Fibroblast of villous mesenchyme (primary cell): Measurements from ENCODE around the gene AUP1. TPM values are rescaled to one million over a fixed set of nuclear protein-coding genes. Genes with fewer than 3 reads are reported as not detected.

Experiments used
- DNase-seq: peaks from one replicate; pipeline ENCODE4 v3.0.0-alpha.2; 2010; ENCODE audit warnings: low read depth
- H3K4me3 ChIP-seq: 2 replicates; pipeline ENCODE4 v1.5.1; 2011; ENCODE audit warnings: low read depth, mild to moderate bottlenecking, low read length
- total RNA-seq: library from RNA; depleted of rRNA; stranded (reverse); fragments of >200 nt; gene quantifications from 2 replicates; pipeline ENCODE4 v1.2.3, GENCODE V29; 2012
- TF ChIP-seq, protein P1 (sequence below): IDR thresholded peaks from 2 replicates; pipeline ENCODE4 v1.5.1; 2012; ENCODE audit warnings: low read depth, mild to moderate bottlenecking, low read length; ENCODE audit not compliant: insufficient read depth

Gene AUP1
- total RNA-seq, 1 donor, result 68.2 TPM

DNA sequence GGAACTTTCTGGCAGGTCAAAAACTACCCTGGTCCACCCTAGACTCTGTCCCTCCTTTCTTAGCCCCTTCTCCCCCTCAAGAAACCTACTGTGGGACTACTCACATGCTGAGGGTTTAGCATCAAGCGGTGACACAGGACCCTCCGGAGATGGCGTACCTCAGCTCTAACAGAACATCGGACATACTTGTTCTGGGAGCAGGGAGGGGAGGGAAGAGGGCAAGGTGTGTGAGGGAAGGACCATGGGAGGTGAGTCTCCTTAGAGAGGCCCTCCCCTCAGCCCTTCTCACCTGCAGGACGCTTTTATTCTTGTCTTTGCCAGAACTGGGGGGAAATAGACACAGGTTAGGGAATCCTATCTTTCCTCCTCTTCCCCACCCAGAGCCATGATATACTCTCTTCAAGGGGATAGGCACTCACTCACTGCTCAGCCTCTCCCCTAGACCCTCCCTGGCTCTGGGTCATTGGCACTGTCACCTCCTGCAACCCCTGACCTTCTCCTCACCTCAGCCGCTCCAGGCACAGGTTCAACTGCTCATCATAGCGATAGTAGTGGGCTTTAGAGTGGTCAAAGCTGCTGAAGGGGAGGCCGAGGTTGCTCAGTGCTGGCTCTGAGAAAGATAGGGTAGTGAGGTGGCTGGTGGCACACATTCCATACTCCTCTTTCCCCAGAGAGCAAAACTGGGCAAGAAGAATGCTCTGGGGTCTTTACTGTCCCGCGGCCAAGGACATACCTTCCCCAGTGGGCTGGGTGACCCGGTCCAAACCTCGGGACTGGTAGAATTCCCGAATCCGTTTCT is 23.9 kb downstream of the AUP1 start:
- TF ChIP-seq, protein P1, sequence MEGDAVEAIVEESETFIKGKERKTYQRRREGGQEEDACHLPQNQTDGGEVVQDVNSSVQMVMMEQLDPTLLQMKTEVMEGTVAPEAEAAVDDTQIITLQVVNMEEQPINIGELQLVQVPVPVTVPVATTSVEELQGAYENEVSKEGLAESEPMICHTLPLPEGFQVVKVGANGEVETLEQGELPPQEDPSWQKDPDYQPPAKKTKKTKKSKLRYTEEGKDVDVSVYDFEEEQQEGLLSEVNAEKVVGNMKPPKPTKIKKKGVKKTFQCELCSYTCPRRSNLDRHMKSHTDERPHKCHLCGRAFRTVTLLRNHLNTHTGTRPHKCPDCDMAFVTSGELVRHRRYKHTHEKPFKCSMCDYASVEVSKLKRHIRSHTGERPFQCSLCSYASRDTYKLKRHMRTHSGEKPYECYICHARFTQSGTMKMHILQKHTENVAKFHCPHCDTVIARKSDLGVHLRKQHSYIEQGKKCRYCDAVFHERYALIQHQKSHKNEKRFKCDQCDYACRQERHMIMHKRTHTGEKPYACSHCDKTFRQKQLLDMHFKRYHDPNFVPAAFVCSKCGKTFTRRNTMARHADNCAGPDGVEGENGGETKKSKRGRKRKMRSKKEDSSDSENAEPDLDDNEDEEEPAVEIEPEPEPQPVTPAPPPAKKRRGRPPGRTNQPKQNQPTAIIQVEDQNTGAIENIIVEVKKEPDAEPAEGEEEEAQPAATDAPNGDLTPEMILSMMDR, result no peak
- DNase-seq, result no peak
- H3K4me3 ChIP-seq, result peak overlapping the region; percentile 40

DNA sequence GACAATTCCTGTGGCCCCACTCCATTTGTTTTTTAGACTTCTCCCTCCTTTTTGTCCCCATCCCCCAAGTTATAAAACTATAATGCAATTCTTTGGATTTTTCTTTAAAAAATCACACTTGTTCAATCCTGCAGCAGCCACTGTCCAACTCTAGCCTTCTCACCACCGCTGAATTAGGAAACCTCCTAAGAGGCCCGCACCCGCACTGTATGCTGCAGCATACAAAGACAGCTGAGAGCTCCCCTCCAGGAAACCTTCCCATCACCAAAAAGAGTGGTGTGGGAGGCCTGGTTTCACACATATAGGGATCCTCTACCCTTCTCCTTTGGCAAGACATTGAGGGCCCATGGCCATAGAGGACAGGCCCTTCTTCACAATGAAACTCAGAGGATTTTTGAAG is 24.9 kb downstream of the AUP1 start:
- DNase-seq, result no peak
- peak overlapping the region; percentile 71 for H3K4me3 ChIP-seq
- TF ChIP-seq, protein P1, result no peak

DNA sequence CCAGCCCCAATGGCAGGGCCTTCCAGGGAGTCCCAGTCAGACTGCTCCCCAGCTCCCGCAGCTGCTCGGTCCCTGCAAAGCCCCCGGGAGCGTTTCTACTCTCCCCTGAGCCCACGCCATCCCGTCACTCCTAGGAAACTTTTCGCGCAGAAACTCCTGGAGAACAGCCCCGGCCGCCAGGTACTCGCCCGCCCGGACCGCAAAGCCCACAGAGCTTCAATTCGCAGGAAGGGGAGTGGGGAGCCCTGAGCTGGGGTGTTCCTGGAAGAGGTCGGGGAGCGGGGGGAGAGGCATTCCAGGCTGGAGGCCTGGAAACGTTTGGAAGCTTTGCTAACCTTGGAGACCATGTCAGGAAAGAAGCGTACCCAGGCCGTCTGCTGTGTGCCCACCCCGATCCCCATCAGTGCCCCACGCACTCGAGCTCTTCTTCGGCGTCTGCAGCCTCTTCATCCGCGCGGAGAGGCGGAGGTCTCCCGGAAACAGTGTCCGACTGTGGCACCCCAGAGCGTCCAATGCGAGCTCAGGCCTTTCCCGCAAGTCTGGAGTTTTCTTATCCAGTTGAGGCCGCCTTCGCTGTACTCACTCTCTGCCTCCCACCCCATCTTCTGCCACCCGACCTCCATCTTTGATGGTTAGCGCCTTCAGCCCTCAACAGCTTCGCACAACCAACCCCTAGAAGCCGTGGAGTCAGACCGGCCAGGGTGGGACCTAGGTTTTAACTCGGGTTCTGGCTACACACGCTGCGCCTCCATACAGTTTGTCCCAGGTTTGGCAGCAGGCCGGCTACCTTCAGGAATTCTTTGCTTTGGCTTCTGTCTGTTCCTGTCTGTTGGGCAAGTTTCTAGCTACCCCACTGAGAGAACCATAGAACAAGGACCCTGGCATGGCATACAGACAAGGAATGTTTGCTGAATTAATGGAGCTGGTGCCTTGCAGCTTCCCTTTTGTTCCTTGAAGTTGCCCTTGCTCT is 25.7 kb downstream of the AUP1 start:
- H3K4me3 ChIP-seq, result peak overlapping the region; percentile 71
- DNase-seq, result no peak
- TF ChIP-seq, protein P1, result no peak

DNA sequence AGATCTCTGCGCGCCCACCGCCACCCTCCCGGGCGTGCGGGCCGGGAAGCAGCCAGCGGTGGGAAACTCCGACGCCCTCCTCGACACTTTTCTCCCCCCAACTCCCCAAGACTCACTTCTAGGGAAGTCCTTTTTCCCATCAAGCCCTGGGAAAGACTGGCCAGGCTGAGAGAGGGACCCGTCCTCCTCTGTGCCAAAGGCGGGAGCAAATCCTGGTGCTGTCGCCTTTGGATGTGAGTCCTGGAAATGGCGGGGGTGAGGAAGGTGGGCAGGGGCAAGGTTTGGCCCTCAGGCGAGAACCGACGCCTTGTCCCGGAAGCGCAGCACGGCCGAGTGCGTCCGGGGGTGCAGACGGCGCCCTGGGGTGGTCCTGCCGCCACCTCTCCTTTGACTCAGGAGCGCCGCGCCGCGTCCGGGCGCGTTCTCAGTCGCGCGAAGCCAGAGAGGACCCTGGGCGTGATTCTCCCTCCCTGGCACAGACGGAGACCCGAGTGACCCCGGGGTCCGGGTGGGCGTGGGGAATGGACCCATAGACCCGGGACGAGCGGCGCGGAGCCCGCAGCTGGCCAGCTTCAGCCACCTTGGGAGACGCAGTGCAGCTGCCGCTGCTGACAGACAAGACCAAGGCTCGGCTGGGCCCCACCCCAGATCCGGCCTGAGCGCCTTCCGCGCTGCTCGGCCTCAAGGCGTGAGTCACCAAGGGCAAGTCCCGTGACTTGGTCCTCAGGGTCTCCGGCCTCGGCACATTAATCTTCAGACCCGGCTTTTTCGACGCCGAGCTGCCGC is 26.6 kb downstream of the AUP1 start:
- H3K4me3 ChIP-seq, result peak overlapping the region; percentile 71
- TF ChIP-seq, protein P1, result peak; percentile 23
- DNase-seq, result peak; percentile 92

DNA sequence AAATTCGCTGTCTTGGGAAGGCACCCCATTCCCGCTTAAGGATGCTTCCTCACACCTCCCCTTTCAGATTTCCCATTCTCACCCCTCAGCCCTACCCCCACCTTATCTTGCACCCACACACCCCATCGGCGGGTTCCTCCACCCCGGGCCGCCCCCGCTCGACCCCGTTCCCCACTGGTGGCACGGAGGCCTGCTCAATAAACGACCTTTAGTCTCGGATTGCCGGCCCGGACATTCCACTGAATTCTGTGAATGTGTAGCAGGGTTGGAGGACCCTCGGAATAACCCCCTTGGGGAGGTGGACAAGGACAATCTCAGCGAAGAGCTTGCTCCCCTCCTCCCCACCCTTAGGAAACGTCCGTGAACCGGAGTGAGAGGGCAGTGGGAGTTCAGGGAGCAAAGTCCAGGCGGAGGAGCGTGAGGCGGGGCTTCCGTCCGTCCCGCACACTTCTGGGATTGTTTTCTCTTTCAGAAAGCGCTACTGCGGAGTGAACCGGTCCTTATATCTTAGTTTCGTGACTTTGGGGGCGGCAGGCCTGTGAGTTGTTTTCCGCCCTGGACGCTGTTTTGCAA is 27.3 kb downstream of the AUP1 start:
- TF ChIP-seq, protein P1, result no peak
- H3K4me3 ChIP-seq, result peak overlapping the region; percentile 71
- no peak for DNase-seq
